Fibroblast of villous mesenchyme (primary cell): Measurements from ENCODE around the gene ESR1. TPM values are rescaled to one million over a fixed set of nuclear protein-coding genes. Genes with fewer than 3 reads are reported as not detected.

Experiments
- DNase-seq: peaks from one replicate; pipeline ENCODE4 v3.0.0-alpha.2; 2010; ENCODE audit warnings: low read depth
- H3K4me3 ChIP-seq: 2 replicates; pipeline ENCODE4 v1.5.1; 2011; ENCODE audit warnings: low read depth, mild to moderate bottlenecking, low read length
- total RNA-seq: library from RNA; depleted of rRNA; stranded (reverse); fragments of >200 nt; gene quantifications from 2 replicates; pipeline ENCODE4 v1.2.3, GENCODE V29; 2012
- TF ChIP-seq, protein P1 (sequence below): IDR thresholded peaks from 2 replicates; pipeline ENCODE4 v1.5.1; 2012; ENCODE audit warnings: low read depth, mild to moderate bottlenecking, low read length; ENCODE audit not compliant: insufficient read depth

The ESR1 gene
- total RNA-seq, 1 donor, result 2.6 TPM

DNA sequence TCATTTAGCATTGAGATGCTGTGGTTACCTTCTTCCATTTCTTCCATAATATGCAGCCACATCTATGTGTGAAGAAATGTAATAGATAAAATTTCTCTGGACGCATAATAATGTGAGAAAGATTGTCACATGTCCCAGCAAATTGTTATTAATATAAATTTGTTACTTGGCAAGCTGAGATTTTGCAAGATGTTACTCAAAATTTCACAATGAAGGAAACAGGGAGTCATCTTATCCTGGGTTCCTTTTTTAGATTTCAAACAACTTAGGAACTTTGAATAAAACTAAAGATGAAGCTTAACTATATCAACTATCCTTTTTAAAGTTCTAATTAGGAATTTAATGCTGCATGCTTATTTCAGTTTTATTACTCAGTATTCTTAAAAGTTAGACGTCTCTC is 3.6 kb downstream of the ESR1 start:
- no peak overlapping the region for H3K4me3 ChIP-seq
- TF ChIP-seq, protein P1, sequence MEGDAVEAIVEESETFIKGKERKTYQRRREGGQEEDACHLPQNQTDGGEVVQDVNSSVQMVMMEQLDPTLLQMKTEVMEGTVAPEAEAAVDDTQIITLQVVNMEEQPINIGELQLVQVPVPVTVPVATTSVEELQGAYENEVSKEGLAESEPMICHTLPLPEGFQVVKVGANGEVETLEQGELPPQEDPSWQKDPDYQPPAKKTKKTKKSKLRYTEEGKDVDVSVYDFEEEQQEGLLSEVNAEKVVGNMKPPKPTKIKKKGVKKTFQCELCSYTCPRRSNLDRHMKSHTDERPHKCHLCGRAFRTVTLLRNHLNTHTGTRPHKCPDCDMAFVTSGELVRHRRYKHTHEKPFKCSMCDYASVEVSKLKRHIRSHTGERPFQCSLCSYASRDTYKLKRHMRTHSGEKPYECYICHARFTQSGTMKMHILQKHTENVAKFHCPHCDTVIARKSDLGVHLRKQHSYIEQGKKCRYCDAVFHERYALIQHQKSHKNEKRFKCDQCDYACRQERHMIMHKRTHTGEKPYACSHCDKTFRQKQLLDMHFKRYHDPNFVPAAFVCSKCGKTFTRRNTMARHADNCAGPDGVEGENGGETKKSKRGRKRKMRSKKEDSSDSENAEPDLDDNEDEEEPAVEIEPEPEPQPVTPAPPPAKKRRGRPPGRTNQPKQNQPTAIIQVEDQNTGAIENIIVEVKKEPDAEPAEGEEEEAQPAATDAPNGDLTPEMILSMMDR, result no peak
- no peak for DNase-seq

DNA sequence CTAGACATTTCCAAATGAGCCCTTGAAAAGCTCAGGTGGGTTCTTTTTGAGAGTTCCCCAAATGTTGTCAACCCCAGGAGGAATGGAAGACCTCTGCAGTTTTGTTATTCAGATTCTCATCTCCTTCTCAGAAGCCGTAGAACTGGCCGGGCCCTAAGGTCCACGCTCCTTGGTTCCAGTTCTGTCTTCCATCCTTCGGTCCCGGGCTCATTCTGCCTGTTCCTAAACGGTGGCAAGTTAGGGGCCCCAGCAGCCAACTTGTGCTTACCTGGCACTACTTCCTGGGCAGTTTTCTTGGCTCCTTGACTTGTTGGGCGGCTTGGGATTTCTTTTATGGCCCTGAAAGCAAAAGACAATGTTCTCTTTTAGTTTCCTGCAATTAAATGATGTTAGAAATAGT is 6.4 kb downstream of the ESR1 start:
- TF ChIP-seq, protein P1, result no peak
- DNase-seq, result no peak
- H3K4me3 ChIP-seq, result no peak overlapping the region

DNA sequence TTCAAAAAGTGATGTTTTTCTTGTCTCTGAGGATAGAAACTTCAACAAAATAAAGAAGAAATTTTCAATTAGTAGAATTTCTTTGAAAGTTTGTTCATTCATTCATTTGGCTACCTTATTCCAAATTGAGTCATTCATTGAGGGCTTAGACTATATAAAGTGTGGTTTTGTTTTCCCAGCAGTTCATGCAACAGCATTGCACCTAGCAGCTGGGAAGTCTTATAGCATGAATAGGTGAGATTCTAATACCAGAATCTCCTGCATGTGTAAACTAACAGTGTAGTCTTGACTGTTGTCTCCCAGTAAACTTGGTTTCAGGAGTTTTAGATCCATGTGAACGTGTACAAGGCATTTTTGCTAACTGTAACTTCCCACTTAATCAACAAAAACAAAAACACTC is 7.1 kb downstream of the ESR1 start:
- H3K4me3 ChIP-seq, result no peak overlapping the region
- no peak for DNase-seq
- TF ChIP-seq, protein P1, result no peak

DNA sequence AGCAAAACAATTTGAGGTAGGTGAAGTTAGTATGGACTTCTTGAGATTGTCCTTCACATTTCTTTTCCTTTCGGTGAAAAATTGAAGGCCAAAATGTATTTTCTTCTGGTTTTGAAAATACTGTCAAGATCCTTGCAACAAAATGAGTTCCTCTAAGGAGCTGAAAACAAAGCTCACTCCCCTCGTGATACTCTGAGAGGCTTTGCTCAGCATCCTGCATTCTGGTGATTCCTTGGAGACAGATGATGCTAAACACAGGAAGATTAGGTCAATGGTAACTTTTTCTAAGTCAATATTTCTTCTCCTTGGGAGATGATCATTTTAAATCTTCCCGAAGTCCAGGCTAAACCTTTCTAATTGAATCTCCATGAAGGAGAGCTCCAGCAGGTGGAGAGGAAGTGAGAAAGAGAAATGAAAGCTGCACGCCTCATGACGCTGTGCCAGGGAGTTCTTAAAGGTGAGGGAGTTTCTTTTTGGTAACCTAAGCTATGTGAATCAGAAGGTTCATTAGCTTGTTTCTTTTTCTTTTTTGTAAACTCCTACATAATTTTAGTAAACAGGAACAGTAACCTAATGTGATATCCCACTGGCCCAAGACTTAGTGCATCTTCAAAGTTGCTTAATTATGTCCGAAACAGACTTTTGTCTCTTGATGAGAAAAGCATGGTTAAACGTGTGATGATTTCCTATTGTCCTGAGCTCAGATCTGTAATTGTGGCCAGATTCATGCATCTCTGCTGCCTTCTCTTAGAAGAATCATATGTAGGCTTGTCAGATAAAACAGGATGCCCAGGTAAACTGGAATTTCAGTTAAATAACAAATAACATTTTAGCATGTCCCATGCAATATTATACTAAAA is 15.0 kb downstream of the ESR1 start:
- no peak for DNase-seq
- no peak overlapping the region for H3K4me3 ChIP-seq
- TF ChIP-seq, protein P1, result no peak

DNA sequence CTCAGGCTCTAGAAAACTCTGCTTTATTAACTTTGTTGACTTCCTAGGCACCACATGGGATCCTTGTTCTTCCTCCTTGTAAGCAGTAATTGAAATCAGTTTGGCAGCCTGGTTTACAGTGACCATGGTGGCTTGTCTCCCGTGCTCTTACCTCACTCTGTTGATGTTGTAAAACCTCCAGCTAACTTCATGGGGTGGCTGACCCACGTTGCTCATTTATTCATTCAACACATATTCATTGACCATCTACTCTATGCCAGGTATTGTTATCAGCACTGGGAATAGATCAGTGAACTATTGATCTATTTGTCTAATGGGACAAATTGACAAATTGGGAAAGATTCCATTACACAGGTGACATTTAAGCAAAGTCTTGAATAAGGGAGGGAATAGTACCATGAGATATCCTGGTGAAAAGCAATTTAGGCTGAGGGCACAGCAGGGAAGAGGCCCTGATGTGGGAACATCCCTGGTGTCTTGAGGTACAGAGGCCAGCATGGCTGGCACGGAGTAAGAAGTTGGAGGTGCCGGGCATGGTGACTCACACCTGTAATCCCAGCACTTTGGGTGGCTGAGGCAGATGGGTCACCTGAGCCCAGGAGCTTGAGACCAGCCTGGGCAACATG is 19.1 kb downstream of the ESR1 start:
- DNase-seq, result no peak
- TF ChIP-seq, protein P1, result no peak
- H3K4me3 ChIP-seq, result no peak overlapping the region

DNA sequence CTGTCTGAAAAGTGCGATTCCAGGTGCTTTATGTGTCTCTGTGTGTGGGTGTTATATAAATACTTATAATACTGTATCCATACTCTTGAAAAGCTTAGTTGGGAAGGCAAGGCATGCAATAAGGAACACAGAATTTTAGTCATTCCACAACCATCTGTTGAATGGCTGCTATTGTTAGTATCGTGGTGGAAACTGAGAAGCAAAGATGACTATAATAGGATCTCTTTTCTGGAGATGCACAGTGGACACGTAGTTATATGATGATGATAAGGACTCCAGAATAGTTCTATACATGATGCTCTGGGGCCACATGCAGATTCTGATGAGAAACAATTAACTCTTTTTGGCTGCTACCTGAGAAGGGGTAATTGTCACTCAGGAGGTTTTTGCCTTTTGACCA is 25.2 kb downstream of the ESR1 start:
- TF ChIP-seq, protein P1, result no peak
- no peak overlapping the region for H3K4me3 ChIP-seq
- DNase-seq, result no peak
